ENCODE measurements around the gene PRPF6.

Gene PRPF6

DNA sequence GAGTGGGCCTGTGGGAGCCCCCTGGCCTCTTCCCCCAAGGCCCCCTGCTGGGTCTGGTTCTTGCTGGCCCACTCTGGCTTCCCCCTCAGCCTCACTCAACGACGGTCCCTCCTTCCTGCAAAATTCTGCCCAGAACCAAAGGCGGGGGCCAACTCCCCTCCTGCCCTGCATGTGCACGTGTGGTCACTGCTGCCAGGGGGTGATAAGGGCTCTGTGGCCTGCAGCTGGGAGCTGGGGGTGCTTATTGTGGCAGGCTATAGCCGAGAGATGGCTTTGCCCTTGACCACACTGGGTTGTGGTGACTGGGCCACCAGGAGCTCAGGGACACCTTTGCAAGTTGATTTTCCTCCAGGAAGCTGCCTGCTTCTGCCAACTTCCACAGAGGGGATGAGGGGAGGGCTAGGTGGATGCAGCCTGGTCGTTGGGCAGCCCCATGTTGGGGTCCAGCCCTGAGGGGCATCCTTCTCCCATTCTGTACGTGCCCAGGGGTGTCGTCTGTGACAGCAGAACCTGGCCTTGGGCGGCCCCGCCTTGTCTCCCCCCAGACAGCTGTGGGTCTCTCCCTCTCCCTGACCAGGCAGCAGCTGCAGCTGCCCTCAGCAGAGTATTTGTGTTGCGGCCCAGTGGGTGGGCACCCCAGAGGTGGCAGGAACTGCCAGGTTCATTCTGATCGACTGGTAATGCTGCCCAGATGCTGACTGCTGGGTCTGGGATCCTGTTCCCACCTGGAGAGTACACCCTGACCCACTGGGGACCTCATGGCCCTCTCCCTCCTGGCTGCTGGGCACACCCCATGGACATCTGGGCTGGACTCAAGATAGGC, 87.7 kb downstream of the PRPF6 start:
- H3K18ac ChIP-seq (ENCODE audit: low read depth in 1 of 2, low read length in 2 of 2) = no peak overlapping the region
- H3K4me3 ChIP-seq (ENCODE audit: insufficient read depth in 1 of 2, low read depth in 1 of 2, low read length in 2 of 2) = no peak overlapping the region
- H2BK120ac ChIP-seq (ENCODE audit: low read depth, low read length) = no peak overlapping the region
- H3K4ac ChIP-seq (ENCODE audit: low read depth in 1 of 2, low read length in 2 of 2) = no peak overlapping the region
- H3K27me3 ChIP-seq (ENCODE audit: control insufficient read depth in 1 of 2, insufficient read depth in 1 of 2, low read length in 2 of 2) = no peaks in the 10 kb centered on the region
- H3K9ac ChIP-seq (ENCODE audit: low read length) = no peak overlapping the region
- H2BK5ac ChIP-seq (ENCODE audit: low read depth, low read length, poor library complexity, severe bottlenecking) = no peak overlapping the region
- H2BK15ac ChIP-seq (ENCODE audit: low read depth, poor library complexity, severe bottlenecking) = no peak overlapping the region
- no peak overlapping the region for H4K8ac ChIP-seq (ENCODE audit: low read length)
- H2AK5ac ChIP-seq (ENCODE audit: low read length, severe bottlenecking) = no peak overlapping the region
- H2AFZ ChIP-seq (ENCODE audit: low read depth, low read length) = no peak overlapping the region
- WGBS = 90% methylated on average over 12 of the region's 12 CpGs
- H2BK12ac ChIP-seq (ENCODE audit: low read length in 2 of 2) = no peak overlapping the region
- H3K14ac ChIP-seq (ENCODE audit: low read length in 2 of 2) = no peak overlapping the region
- H3K79me1 ChIP-seq (replicated peaks; ENCODE audit: low read length, poor library complexity, severe bottlenecking) = peaks cover 7% of the 10 kb centered on the region
- peaks cover 11 to 55% of the 10 kb centered on the region in 2 experiments for H3K36me3 ChIP-seq (ENCODE audit: control insufficient read depth in 1 of 2, insufficient read depth in 2 of 2, low read depth in 1 of 2, low read length in 2 of 2)
- DNase-seq = no peak
- H4K91ac ChIP-seq (ENCODE audit: low read length) = no peak overlapping the region
- H3K4me2 ChIP-seq (ENCODE audit: low read length, poor library complexity, severe bottlenecking) = no peak overlapping the region
- no peak overlapping the region for H3K23ac ChIP-seq (ENCODE audit: low read length in 2 of 2)
- H3K27ac ChIP-seq (ENCODE audit: low read length, poor library complexity, severe bottlenecking) = no peak overlapping the region
- H3K4me1 ChIP-seq (ENCODE audit: control insufficient read depth, insufficient read depth, low read depth, low read length) = peaks cover 39% of the 10 kb centered on the region
- no peaks in the 10 kb centered on the region for H3K9me3 ChIP-seq (ENCODE audit: control insufficient read depth, low read length)

DNA sequence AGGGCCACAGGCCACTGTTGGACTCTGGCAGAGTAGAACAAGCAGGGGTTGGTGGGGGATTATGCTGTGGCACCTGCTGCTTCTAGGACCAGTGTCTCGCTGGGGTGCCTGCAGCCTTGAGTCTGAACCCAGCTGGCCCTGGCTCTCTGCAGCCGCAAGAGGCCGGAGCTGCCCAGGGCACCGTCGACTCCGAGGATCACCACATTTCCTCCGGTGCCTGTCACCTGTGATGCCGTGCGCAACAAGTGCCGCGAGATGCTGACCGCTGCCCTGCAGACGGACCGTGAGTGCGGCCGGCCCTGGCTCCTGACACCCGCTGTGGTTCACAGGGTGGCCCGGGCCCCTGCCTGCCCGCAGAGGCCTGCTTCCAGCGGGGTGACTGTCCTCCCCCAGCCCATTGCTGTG, 88.3 kb downstream of the PRPF6 start:
- 93% methylated on average over 20 of the region's 20 CpGs for WGBS
- H3K9me3 ChIP-seq (ENCODE audit: control insufficient read depth, low read length) = no peaks in the 10 kb centered on the region
- H4K91ac ChIP-seq (ENCODE audit: low read length) = no peak overlapping the region
- H3K4me3 ChIP-seq (ENCODE audit: insufficient read depth in 1 of 2, low read depth in 1 of 2, low read length in 2 of 2) = no peak overlapping the region
- H4K8ac ChIP-seq (ENCODE audit: low read length) = no peak overlapping the region
- H3K36me3 ChIP-seq (ENCODE audit: control insufficient read depth in 1 of 2, insufficient read depth in 2 of 2, low read depth in 1 of 2, low read length in 2 of 2) = peaks cover 17 to 61% of the 10 kb centered on the region in 2 experiments
- H3K4me2 ChIP-seq (ENCODE audit: low read length, poor library complexity, severe bottlenecking) = no peak overlapping the region
- DNase-seq = no peak
- no peak overlapping the region for H2AFZ ChIP-seq (ENCODE audit: low read depth, low read length)
- no peak overlapping the region for H3K9ac ChIP-seq (ENCODE audit: low read length)
- no peak overlapping the region for H3K4ac ChIP-seq (ENCODE audit: low read depth in 1 of 2, low read length in 2 of 2)
- no peak overlapping the region for H2BK5ac ChIP-seq (ENCODE audit: low read depth, low read length, poor library complexity, severe bottlenecking)
- H2BK120ac ChIP-seq (ENCODE audit: low read depth, low read length) = no peak overlapping the region
- H2AK5ac ChIP-seq (ENCODE audit: low read length, severe bottlenecking) = no peak overlapping the region
- H3K18ac ChIP-seq (ENCODE audit: low read depth in 1 of 2, low read length in 2 of 2) = no peak overlapping the region
- H3K27me3 ChIP-seq (ENCODE audit: control insufficient read depth in 1 of 2, insufficient read depth in 1 of 2, low read length in 2 of 2) = no peaks in the 10 kb centered on the region
- H3K4me1 ChIP-seq (ENCODE audit: control insufficient read depth, insufficient read depth, low read depth, low read length) = peaks cover 33% of the 10 kb centered on the region
- no peak overlapping the region for H3K14ac ChIP-seq (ENCODE audit: low read length in 2 of 2)
- no peak overlapping the region for H2BK12ac ChIP-seq (ENCODE audit: low read length in 2 of 2)
- H2BK15ac ChIP-seq (ENCODE audit: low read depth, poor library complexity, severe bottlenecking) = no peak overlapping the region
- H3K23ac ChIP-seq (ENCODE audit: low read length in 2 of 2) = no peak overlapping the region
- peaks cover 2% of the 10 kb centered on the region for H3K79me1 ChIP-seq (replicated peaks; ENCODE audit: low read length, poor library complexity, severe bottlenecking)
- H3K27ac ChIP-seq (ENCODE audit: low read length, poor library complexity, severe bottlenecking) = no peak overlapping the region

DNA sequence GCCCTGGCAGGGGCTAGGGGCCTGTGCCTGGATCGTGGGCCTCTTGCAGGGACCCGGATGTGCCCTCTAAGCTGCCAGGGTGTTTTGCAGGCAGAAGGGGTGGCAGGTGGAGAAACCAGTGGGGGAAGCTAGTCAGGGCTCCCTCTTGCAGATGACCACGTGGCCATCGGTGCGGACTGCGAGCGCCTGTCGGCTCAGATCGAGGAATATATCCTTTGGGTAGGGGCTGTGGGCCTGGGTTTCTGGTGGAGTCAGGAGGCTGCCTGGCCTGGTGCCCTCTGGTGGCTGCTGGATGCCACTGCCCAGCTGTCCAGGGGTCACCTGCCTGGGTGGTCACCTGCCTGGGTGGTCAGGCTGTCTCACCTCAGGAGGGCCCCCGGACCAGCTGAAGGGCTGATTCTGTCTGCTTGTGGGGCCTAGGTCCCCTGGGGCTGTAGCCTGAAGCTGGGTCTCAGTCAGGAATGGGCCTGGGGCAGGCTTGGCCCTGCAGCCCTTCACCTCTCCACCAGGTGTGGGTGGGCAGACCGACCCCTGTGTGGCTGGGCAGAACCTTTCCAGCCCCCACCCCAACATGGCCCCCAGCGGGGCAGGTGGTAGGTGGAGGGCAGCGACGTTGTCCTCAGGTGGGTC, 88.8 kb downstream of the PRPF6 start:
- Histone ChIP-seq H3K36me3 (ENCODE audit: control insufficient read depth in 1 of 2, insufficient read depth in 2 of 2, low read depth in 1 of 2, low read length in 2 of 2) (peaks cover 17 to 66% of the 10 kb centered on the region in 2 experiments), H3K9me3 (ENCODE audit: control insufficient read depth, low read length) (no peaks in the 10 kb centered on the region), H3K27ac (ENCODE audit: low read length, poor library complexity, severe bottlenecking) (no peak overlapping the region), H2AFZ (ENCODE audit: low read depth, low read length) (no peak overlapping the region), H3K4me1 (ENCODE audit: control insufficient read depth, insufficient read depth, low read depth, low read length) (peaks cover 29% of the 10 kb centered on the region), H3K27me3 (ENCODE audit: control insufficient read depth in 1 of 2, insufficient read depth in 1 of 2, low read length in 2 of 2) (no peaks in the 10 kb centered on the region), H2BK5ac (ENCODE audit: low read depth, low read length, poor library complexity, severe bottlenecking) (no peak overlapping the region), H3K4ac (ENCODE audit: low read depth in 1 of 2, low read length in 2 of 2) (no peak overlapping the region), H3K4me2 (ENCODE audit: low read length, poor library complexity, severe bottlenecking) (no peak overlapping the region), H2BK15ac (ENCODE audit: low read depth, poor library complexity, severe bottlenecking) (no peak overlapping the region), H3K9ac (ENCODE audit: low read length) (no peak overlapping the region), H3K18ac (ENCODE audit: low read depth in 1 of 2, low read length in 2 of 2) (no peak overlapping the region), H3K79me1 (replicated peaks; ENCODE audit: low read length, poor library complexity, severe bottlenecking) (peaks cover 2% of the 10 kb centered on the region), H3K14ac (ENCODE audit: low read length in 2 of 2) (no peak overlapping the region), H3K4me3 (ENCODE audit: insufficient read depth in 1 of 2, low read depth in 1 of 2, low read length in 2 of 2) (no peak overlapping the region), H3K23ac (ENCODE audit: low read length in 2 of 2) (no peak overlapping the region), H2AK5ac (ENCODE audit: low read length, severe bottlenecking) (no peak overlapping the region), H2BK120ac (ENCODE audit: low read depth, low read length) (no peak overlapping the region), H4K91ac (ENCODE audit: low read length) (no peak overlapping the region), H4K8ac (ENCODE audit: low read length) (no peak overlapping the region), H2BK12ac (ENCODE audit: low read length in 2 of 2) (no peak overlapping the region)
- 59% methylated on average over 14 of the region's 14 CpGs for WGBS
- DNase-seq = no peak

DNA sequence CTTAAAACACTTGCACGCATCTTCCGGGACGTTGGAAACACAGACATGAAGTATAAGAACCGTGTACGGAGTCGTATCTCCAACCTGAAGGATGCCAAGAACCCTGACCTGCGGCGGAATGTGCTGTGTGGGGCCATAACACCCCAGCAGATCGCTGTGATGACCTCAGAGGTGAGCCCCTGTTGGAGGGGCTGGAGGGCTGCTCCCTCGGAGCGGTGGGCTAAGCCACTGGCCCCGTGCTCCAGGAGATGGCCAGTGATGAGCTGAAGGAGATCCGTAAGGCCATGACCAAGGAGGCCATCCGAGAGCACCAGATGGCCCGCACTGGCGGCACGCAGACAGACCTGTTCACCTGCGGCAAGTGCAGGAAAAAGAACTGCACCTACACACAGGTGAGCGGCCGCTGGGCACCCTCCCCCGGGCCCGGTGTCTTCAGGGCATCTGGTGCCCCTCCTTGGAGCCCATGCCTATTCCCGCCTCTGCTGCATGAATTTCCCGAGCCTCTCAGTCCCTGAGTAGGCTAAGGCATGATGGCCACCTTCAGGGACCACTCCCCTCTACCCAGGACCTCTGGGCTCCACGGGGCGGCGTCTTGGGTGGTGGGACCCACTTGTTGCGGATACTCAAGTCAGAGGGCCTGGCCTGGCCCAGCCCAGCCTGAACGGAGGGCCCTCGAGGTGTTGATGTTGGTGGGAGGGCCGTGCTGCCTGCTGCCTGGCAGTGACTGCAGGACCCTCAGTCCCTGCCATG, 89.5 kb downstream of the PRPF6 start:
- Histone ChIP-seq H2AK5ac (ENCODE audit: low read length, severe bottlenecking) (no peak overlapping the region), H3K14ac (ENCODE audit: low read length in 2 of 2) (no peak overlapping the region), H3K23ac (ENCODE audit: low read length in 2 of 2) (no peak overlapping the region), H4K91ac (ENCODE audit: low read length) (no peak overlapping the region), H3K27ac (ENCODE audit: low read length, poor library complexity, severe bottlenecking) (no peak overlapping the region), H3K4ac (ENCODE audit: low read depth in 1 of 2, low read length in 2 of 2) (no peak overlapping the region), H3K4me3 (ENCODE audit: insufficient read depth in 1 of 2, low read depth in 1 of 2, low read length in 2 of 2) (no peak overlapping the region), H3K9ac (ENCODE audit: low read length) (no peak overlapping the region), H2BK120ac (ENCODE audit: low read depth, low read length) (no peak overlapping the region), H2BK12ac (ENCODE audit: low read length in 2 of 2) (no peak overlapping the region), H3K18ac (ENCODE audit: low read depth in 1 of 2, low read length in 2 of 2) (no peak overlapping the region), H3K9me3 (ENCODE audit: control insufficient read depth, low read length) (no peaks in the 10 kb centered on the region), H2BK15ac (ENCODE audit: low read depth, poor library complexity, severe bottlenecking) (no peak overlapping the region), H2BK5ac (ENCODE audit: low read depth, low read length, poor library complexity, severe bottlenecking) (no peak overlapping the region), H2AFZ (ENCODE audit: low read depth, low read length) (no peak overlapping the region), H3K4me1 (ENCODE audit: control insufficient read depth, insufficient read depth, low read depth, low read length) (peaks cover 23% of the 10 kb centered on the region), H3K36me3 (ENCODE audit: control insufficient read depth in 1 of 2, insufficient read depth in 2 of 2, low read depth in 1 of 2, low read length in 2 of 2) (peaks cover 17 to 73% of the 10 kb centered on the region in 2 experiments), H4K8ac (ENCODE audit: low read length) (no peak overlapping the region), H3K79me1 (replicated peaks; ENCODE audit: low read length, poor library complexity, severe bottlenecking) (no peaks in the 10 kb centered on the region), H3K27me3 (ENCODE audit: control insufficient read depth in 1 of 2, insufficient read depth in 1 of 2, low read length in 2 of 2) (no peaks in the 10 kb centered on the region), H3K4me2 (ENCODE audit: low read length, poor library complexity, severe bottlenecking) (no peak overlapping the region)
- 94% methylated on average over 29 of the region's 31 CpGs for WGBS
- DNase-seq = no peak

Data from mesenchymal stem cell (in vitro differentiated cells and primary cell).